Measurements from ENCODE around the gene CEBPZOS. TPM values are rescaled to one million over a fixed set of nuclear protein-coding genes. Genes with fewer than 3 reads are reported as not detected.

Gene CEBPZOS
- total RNA-seq, 1 experiment from 2014 or later = 46.8 TPM

DNA sequence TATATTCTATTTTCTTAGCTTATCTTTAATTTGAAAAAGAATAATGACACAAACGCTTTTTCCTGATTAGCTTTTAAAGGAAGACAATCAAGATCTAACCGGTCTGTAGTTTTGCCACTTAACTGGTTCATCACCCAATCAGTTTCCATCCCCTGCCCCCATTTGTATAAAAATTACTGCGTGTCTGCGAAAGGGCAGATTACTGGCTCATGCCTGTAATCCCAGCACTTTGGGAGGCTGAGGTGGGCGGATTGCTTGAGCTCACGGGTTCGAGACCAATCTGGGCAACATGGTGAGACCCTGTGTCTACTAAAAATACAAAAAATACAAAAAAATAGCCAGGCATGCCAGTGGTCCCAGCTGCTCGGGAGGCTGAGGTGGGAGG, 2.4 kb downstream of the CEBPZOS start:
- Histone ChIP-seq H3K79me2 (ENCODE audit: insufficient read depth, low read length) (peaks cover 71% of the 10 kb centered on the region), H3K4me2 (ENCODE audit: low read length) (no peak overlapping the region), H3K9me2 (ENCODE audit: insufficient read depth) (no peaks in the 10 kb centered on the region), H3K27me3 (ENCODE audit: insufficient read depth, low read length) (no peaks in the 10 kb centered on the region), H3K4me3 (replicated peaks in 1 of 2; ENCODE audit: low read depth in 1 of 2, low read length in 2 of 2) (no peak overlapping the region), H3K9me3 (ENCODE audit: control insufficient read depth in 1 of 2, insufficient read depth in 1 of 2, low read depth in 1 of 2, low read length in 2 of 2) (no peaks in the 10 kb centered on the region), H3K27ac (ENCODE audit: low read depth, low read length) (no peak overlapping the region), H3K9ac (ENCODE audit: low read length) (no peak overlapping the region), H4K20me1 (ENCODE audit: insufficient read depth) (no peaks in the 10 kb centered on the region), H3K4me1 (ENCODE audit: control insufficient read depth in 1 of 2, insufficient read depth in 2 of 2, low read length in 2 of 2) (peaks cover 7 to 17% of the 10 kb centered on the region in 2 experiments; a peak in 3 of 4 replicates), H2AFZ (ENCODE audit: low read depth, low read length, poor library complexity, severe bottlenecking) (no peak overlapping the region), H3K36me3 (ENCODE audit: control insufficient read depth in 1 of 2, insufficient read depth in 2 of 2, low read length in 2 of 2) (peaks cover 21 to 24% of the 10 kb centered on the region in 2 experiments)
- ChIA-PET CTCF (no interaction called here), POLR2A (interaction anchor here (1.2 kb wide), 1 partner anchor 9 kb away, joined by 3 read pairs; no protein-coding TSS in a partner anchor), RAD21 (ENCODE audit: low non-redundant PET in 1 of 2, low total read pairs in 2 of 2, uncharacterized antibody in 2 of 2, unreplicated experiment in 2 of 2) (no interaction called here)
- no TSS peak for BruUV-seq (replicated peaks)
- intact Hi-C loops (cut with micrococcal nuclease) = no loop called here
- TF ChIP-seq POLR2AphosphoS5 (IDR thresholded peaks at IDR 0.05; ENCODE audit: low read depth, low read length) (0 out of 2 replicates have a peak, but pooled peaks have one; percentile 20), JUND (IDR thresholded peaks at IDR 0.05) (no peak)
- DNase-seq (ENCODE audit: low read depth, low spot score) (no peak), ATAC-seq (no peak)

DNA sequence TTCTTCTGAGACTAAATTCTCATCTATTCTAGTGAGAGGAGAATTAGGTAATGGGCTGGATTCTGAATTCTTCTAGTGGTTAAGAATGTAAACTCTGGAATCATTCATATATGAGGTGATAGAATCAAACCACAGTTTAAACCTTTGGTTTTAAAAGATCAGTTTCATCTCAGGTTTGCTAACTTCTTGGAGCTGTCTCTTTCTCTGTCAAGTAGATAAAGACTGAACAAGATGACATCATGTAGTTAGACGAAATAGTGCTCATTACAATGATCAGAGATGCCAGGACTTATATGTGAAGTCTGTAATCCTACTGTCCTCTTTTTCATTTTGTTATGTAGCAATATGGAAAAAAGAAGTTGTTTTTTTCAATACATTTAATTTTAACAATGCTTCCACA, 4.9 kb downstream of the CEBPZOS start:
- no TSS peak for BruUV-seq (replicated peaks)
- RAD21 ChIA-PET (ENCODE audit: low non-redundant PET in 1 of 2, low total read pairs in 2 of 2, uncharacterized antibody in 2 of 2, unreplicated experiment in 2 of 2) = no interaction called here
- no peaks in the 10 kb centered on the region; the same call in 1 of the 2 replicates for H4K20me1 ChIP-seq (ENCODE audit: insufficient read depth)
- no peaks in the 10 kb centered on the region for H3K9me3 ChIP-seq (ENCODE audit: control insufficient read depth in 1 of 2, insufficient read depth in 1 of 2, low read depth in 1 of 2, low read length in 2 of 2)
- ATAC-seq = no peak
- peaks cover 96% of the 10 kb centered on the region for H3K79me2 ChIP-seq (ENCODE audit: insufficient read depth, low read length)
- H2AFZ ChIP-seq (ENCODE audit: low read depth, low read length, poor library complexity, severe bottlenecking) = no peak overlapping the region
- H3K36me3 ChIP-seq (ENCODE audit: control insufficient read depth in 1 of 2, insufficient read depth in 2 of 2, low read length in 2 of 2) = peaks cover 27 to 43% of the 10 kb centered on the region in 2 experiments
- H3K9ac ChIP-seq (ENCODE audit: low read length) = no peak overlapping the region
- intact Hi-C loops (cut with micrococcal nuclease) = no loop called here
- peaks cover 5 to 11% of the 10 kb centered on the region in 2 experiments; a peak in 3 of 4 replicates for H3K4me1 ChIP-seq (ENCODE audit: control insufficient read depth in 1 of 2, insufficient read depth in 2 of 2, low read length in 2 of 2)
- CTCF ChIA-PET = no interaction called here
- no peaks in the 10 kb centered on the region for H3K9me2 ChIP-seq (ENCODE audit: insufficient read depth)
- no peak overlapping the region for H3K27ac ChIP-seq (ENCODE audit: low read depth, low read length)
- H3K27me3 ChIP-seq (ENCODE audit: insufficient read depth, low read length) = no peaks in the 10 kb centered on the region
- no peak for DNase-seq (ENCODE audit: low read depth, low spot score)
- H3K4me2 ChIP-seq (ENCODE audit: low read length) = no peak overlapping the region
- no peak overlapping the region for H3K4me3 ChIP-seq (replicated peaks in 1 of 2; ENCODE audit: low read depth in 1 of 2, low read length in 2 of 2)
- POLR2A ChIA-PET = no interaction called here
- TF ChIP-seq REST (IDR thresholded peaks at IDR 0.05; ENCODE audit: low read depth) (no peak), TCF7L2 (IDR thresholded peaks at IDR 0.05; ENCODE audit: borderline replicate concordance, extremely low read depth, insufficient read depth, insufficient read length) (no peak), SIN3A (IDR thresholded peaks at IDR 0.05; ENCODE audit: low read depth) (no peak), SP1 (IDR thresholded peaks at IDR 0.05; ENCODE audit: low read depth) (no peak), YY1 (IDR thresholded peaks at IDR 0.05; ENCODE audit: extremely low read depth, insufficient replicate concordance, low read depth, low read length) (no peak), CBX3 (IDR thresholded peaks at IDR 0.05; ENCODE audit: low read depth) (no peak), CTCF (IDR thresholded peaks at IDR 0.05 in 2 of 3, conservative IDR thresholded peaks at IDR 0.05 in 1 of 3; ENCODE audit: borderline replicate concordance in 1 of 3, insufficient read depth in 1 of 3, low read depth in 2 of 3, low read length in 2 of 3) (no peak), FOSL1 (IDR thresholded peaks at IDR 0.05; ENCODE audit: low read depth) (no peak), JUND (IDR thresholded peaks at IDR 0.05) (no peak)
- TF ChIP-seq, protein P1, sequence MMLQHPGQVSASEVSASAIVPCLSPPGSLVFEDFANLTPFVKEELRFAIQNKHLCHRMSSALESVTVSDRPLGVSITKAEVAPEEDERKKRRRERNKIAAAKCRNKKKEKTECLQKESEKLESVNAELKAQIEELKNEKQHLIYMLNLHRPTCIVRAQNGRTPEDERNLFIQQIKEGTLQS (IDR thresholded peaks at IDR 0.05) = no peak
- TF ChIP-seq, protein P2, sequence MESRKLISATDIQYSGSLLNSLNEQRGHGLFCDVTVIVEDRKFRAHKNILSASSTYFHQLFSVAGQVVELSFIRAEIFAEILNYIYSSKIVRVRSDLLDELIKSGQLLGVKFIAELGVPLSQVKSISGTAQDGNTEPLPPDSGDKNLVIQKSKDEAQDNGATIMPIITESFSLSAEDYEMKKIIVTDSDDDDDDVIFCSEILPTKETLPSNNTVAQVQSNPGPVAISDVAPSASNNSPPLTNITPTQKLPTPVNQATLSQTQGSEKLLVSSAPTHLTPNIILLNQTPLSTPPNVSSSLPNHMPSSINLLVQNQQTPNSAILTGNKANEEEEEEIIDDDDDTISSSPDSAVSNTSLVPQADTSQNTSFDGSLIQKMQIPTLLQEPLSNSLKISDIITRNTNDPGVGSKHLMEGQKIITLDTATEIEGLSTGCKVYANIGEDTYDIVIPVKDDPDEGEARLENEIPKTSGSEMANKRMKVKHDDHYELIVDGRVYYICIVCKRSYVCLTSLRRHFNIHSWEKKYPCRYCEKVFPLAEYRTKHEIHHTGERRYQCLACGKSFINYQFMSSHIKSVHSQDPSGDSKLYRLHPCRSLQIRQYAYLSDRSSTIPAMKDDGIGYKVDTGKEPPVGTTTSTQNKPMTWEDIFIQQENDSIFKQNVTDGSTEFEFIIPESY (IDR thresholded peaks at IDR 0.05; ENCODE audit: extremely low read depth, insufficient replicate concordance, low read length) = no peak
